Activated T-cell treated with anti-CD3 and anti-CD28 coated beads, Interleukin-2, amount 50 U/mL, for 72 hours (primary cell): ENCODE results near the gene P3H3. TPM values are rescaled to one million over a fixed set of nuclear protein-coding genes. Genes with fewer than 3 reads are reported as not detected.
"Not testable (repeated sequence)": the region's sequence is repeated elsewhere in the genome, so short reads cannot be mapped to it uniquely, and the experiment has no call there.

ENCODE experiments used
- ATAC-seq, 2 donors: fragments of 150-1000 bp; cut with Tn5 transposase; replicated peaks in 1 of 2; 2 replicates each; pipeline ENCODE4 v1.10.0; 2021; ENCODE audit warnings: moderate library complexity in 2 of 2, mild to moderate bottlenecking in 1 of 2
- DNase-seq, 2 donors: peaks; one replicate each; pipeline ENCODE4 v3.0.0; 2021 to 2022; ENCODE audit warnings: mixed read lengths in 1 of 2
- H3K27ac Mint-ChIP-seq: one replicate; pipeline ENCODE4 v1.8.0; 2022; ENCODE audit warnings: mild to moderate bottlenecking, moderate library complexity, mixed read lengths
- H3K27me3 Mint-ChIP-seq: one replicate; pipeline ENCODE4 v1.8.0; 2022; ENCODE audit warnings: low read depth, mixed read lengths
- H3K36me3 Mint-ChIP-seq, 2 donors: one replicate each; pipeline ENCODE4 v1.8.0; 2022; ENCODE audit warnings: mixed read lengths in 2 of 2, mild to moderate bottlenecking in 1 of 2; ENCODE audit not compliant: insufficient read depth in 2 of 2
- H3K4me1 Mint-ChIP-seq: one replicate; pipeline ENCODE4 v1.8.0; 2022; ENCODE audit warnings: low read depth, mixed read lengths
- H3K4me3 Mint-ChIP-seq, 2 donors: one replicate each; pipeline ENCODE4 v1.8.0; 2022; ENCODE audit warnings: mild to moderate bottlenecking in 2 of 2, mixed read lengths in 2 of 2, moderate library complexity in 2 of 2
- H3K9me3 Mint-ChIP-seq, 2 donors: one replicate each; pipeline ENCODE4 v1.8.0; 2022; ENCODE audit warnings: mixed read lengths in 2 of 2
- total RNA-seq, 2 donors: library from RNA; stranded (reverse); gene quantifications; one replicate each; pipeline ENCODE4 v1.2.3, GENCODE V29; 2022

Gene P3H3
- total RNA-seq, 2 donors from 2014 or later = 2.2 to 2.6 TPM

- Mint-ChIP-seq H3K4me1 (peaks cover 72% of the 10 kb centered on the region), H3K36me3 (peaks cover 15 to 18% of the 10 kb centered on the region in 2 donors), H3K27ac (peak overlapping the region; percentile 55), H3K4me3 (peak overlapping the region; percentile 97 to 98)
- not testable (repeated sequence) for H3K9me3 Mint-ChIP-seq, DNase-seq, ATAC-seq, H3K27me3 Mint-ChIP-seq
Measured at GRCh38 chr12:6870304-6870703, 42.1 kb downstream of the P3H3 start.

- peak; percentile 39 to 50 for DNase-seq
- peaks cover 18 to 21% of the 10 kb centered on the region in 2 donors for H3K36me3 Mint-ChIP-seq
- H3K27ac Mint-ChIP-seq = peak overlapping the region; percentile 69
- ATAC-seq = no peak
- H3K27me3 Mint-ChIP-seq = no peaks in the 10 kb centered on the region
- H3K9me3 Mint-ChIP-seq = no peaks in the 10 kb centered on the region
- peaks cover 63% of the 10 kb centered on the region for H3K4me1 Mint-ChIP-seq
- H3K4me3 Mint-ChIP-seq = peak overlapping the region; percentile 97 to 98
Measured at GRCh38 chr12:6871052-6871957, 43.1 kb downstream of the P3H3 start.

GRCh38 chr12:6872073-6873048 lies 44.2 kb downstream of the P3H3 start:
- H3K4me3 Mint-ChIP-seq = peak overlapping the region; percentile 97 to 98

GRCh38 chr12:6873094-6874014 lies 45.1 kb downstream of the P3H3 start, which contains the start of gene SPSB2:
Gene SPSB2, minus strand, starts transcription at chr12:6873303. Its CDS starts 402 bp downstream, at chr12:6872901.
- Mint-ChIP-seq H3K36me3 (peaks cover 17 to 22% of the 10 kb centered on the region in 2 donors), H3K27me3 (no peaks in the 10 kb centered on the region), H3K27ac (peak within 1 kb of the TSS; percentile 88), H3K4me3 (peak within 1 kb of the TSS; percentile 97 to 98), H3K9me3 (no peaks in the 10 kb centered on the region), H3K4me1 (peaks cover 52% of the 10 kb centered on the region)
- peak; percentile 79 to 83 for ATAC-seq
- DNase-seq = peak; percentile 100

More at GRCh38 chr12:6872073-6873048, 44.2 kb downstream of the P3H3 start:
- peaks cover 22 to 26% of the 10 kb centered on the region in 2 donors for H3K36me3 Mint-ChIP-seq
- DNase-seq (peak; percentile 90 to 92), ATAC-seq (peak; percentile 40 to 42)
- no peaks in the 10 kb centered on the region for H3K27me3 Mint-ChIP-seq
- H3K27ac Mint-ChIP-seq = peak overlapping the region; percentile 69
- H3K9me3 Mint-ChIP-seq = no peaks in the 10 kb centered on the region
- peaks cover 54% of the 10 kb centered on the region for H3K4me1 Mint-ChIP-seq

GRCh38 chr12:6874015-6874368 lies 45.8 kb downstream of the P3H3 start:
- H3K9me3 Mint-ChIP-seq, DNase-seq, ATAC-seq, H3K27me3 Mint-ChIP-seq: not testable (repeated sequence)
- Mint-ChIP-seq H3K4me1 (peaks cover 45% of the 10 kb centered on the region), H3K36me3 (peaks cover 12 to 22% of the 10 kb centered on the region in 2 donors), H3K27ac (peak overlapping the region; percentile 53), H3K4me3 (peak overlapping the region; percentile 97 to 98)

GRCh38 chr12:6879824-6880223 lies 51.6 kb downstream of the P3H3 start:
- H3K9me3 Mint-ChIP-seq, ATAC-seq, H3K4me1 Mint-ChIP-seq, H3K27ac Mint-ChIP-seq, H3K27me3 Mint-ChIP-seq, DNase-seq, H3K4me3 Mint-ChIP-seq: not testable (repeated sequence)
- H3K36me3 Mint-ChIP-seq = peaks cover 6 to 21% of the 10 kb centered on the region in 2 donors

GRCh38 chr12:6883252-6883651 lies 55.0 kb downstream of the P3H3 start:
- Mint-ChIP-seq H3K27me3 (no peaks in the 10 kb centered on the region), H3K36me3 (peaks cover 2 to 8% of the 10 kb centered on the region in 2 donors), H3K27ac (no peak overlapping the region), H3K4me3 (no peak overlapping the region), H3K4me1 (no peaks in the 10 kb centered on the region), H3K9me3 (no peaks in the 10 kb centered on the region)
- ATAC-seq = no peak
- DNase-seq = no peak

- DNase-seq (no peak), ATAC-seq (no peak)
- Mint-ChIP-seq H3K4me1 (no peaks in the 10 kb centered on the region), H3K9me3 (no peaks in the 10 kb centered on the region), H3K36me3 (peaks cover 2 to 8% of the 10 kb centered on the region in 2 donors), H3K27me3 (no peaks in the 10 kb centered on the region), H3K4me3 (no peak overlapping the region), H3K27ac (no peak overlapping the region)
Measured at GRCh38 chr12:6883683-6884082, 55.5 kb downstream of the P3H3 start.

- ATAC-seq (no peak), DNase-seq (no peak)
- Mint-ChIP-seq H3K27me3 (no peaks in the 10 kb centered on the region), H3K4me3 (no peak overlapping the region), H3K27ac (no peak overlapping the region), H3K36me3 (peaks cover 2 to 8% of the 10 kb centered on the region in 2 donors), H3K9me3 (no peaks in the 10 kb centered on the region), H3K4me1 (peaks cover 1% of the 10 kb centered on the region)
Measured at GRCh38 chr12:6884539-6884938, 56.3 kb downstream of the P3H3 start.

- H3K4me1 Mint-ChIP-seq = peaks cover 17% of the 10 kb centered on the region
- not testable (repeated sequence) for ATAC-seq, DNase-seq, H3K36me3 Mint-ChIP-seq, H3K27ac Mint-ChIP-seq, H3K4me3 Mint-ChIP-seq, H3K9me3 Mint-ChIP-seq, H3K27me3 Mint-ChIP-seq
Measured at GRCh38 chr12:6886206-6886999, 58.2 kb downstream of the P3H3 start.

GRCh38 chr12:6887460-6887859 lies 59.3 kb downstream of the P3H3 start:
- H3K36me3 Mint-ChIP-seq = peaks cover 2 to 8% of the 10 kb centered on the region in 2 donors
- H3K27ac Mint-ChIP-seq = no peak overlapping the region
- DNase-seq (no peak), ATAC-seq (no peak)
- no peak overlapping the region for H3K4me3 Mint-ChIP-seq
- H3K27me3 Mint-ChIP-seq = no peaks in the 10 kb centered on the region
- no peaks in the 10 kb centered on the region for H3K9me3 Mint-ChIP-seq
- H3K4me1 Mint-ChIP-seq = peaks cover 28% of the 10 kb centered on the region
